Activated CD8-positive, alpha-beta T cell treated with anti-CD3 and anti-CD28 coated beads for 36 hours (primary cell): ENCODE results near the gene POU2AF3. TPM values are rescaled to one million over a fixed set of nuclear protein-coding genes. Genes with fewer than 3 reads are reported as not detected.
A peak's percentile ranks its signal among the peaks of the same experiment; 100 is the strongest.

Experiments
- ATAC-seq: fragments of 200-7000 bp; cut with Tn5 transposase; one replicate; pipeline ENCODE4 v1.10.0; 2021; ENCODE audit warnings: mild to moderate bottlenecking, moderate library complexity
- CTCF ChIA-PET: fragments of 350-600 bp; sonication (Branson Sonifier 250); formaldehyde crosslinking; loops from one replicate; lab custom pipeline; 2021; ENCODE audit warnings: antibody characterized with exemption; lab: Charles Lee
- POLR2A ChIA-PET: fragments of 350-600 bp; sonication (Branson Sonifier 250); formaldehyde crosslinking; loops from one replicate; lab custom pipeline; 2021; ENCODE audit warnings: antibody characterized with exemption; lab: Charles Lee
- DNase-seq: peaks from one replicate; pipeline ENCODE4 v3.0.0-alpha.2; 2020
- H3K27ac Mint-ChIP-seq: one replicate; pipeline ENCODE4 v1.8.0; 2021; ENCODE audit warnings: mild to moderate bottlenecking, mixed read lengths
- H3K27me3 Mint-ChIP-seq: one replicate; pipeline ENCODE4 v1.8.0; 2021; ENCODE audit warnings: mixed read lengths
- H3K36me3 Mint-ChIP-seq: one replicate; pipeline ENCODE4 v1.8.0; 2021; ENCODE audit warnings: low read depth, mixed read lengths
- H3K4me1 Mint-ChIP-seq: one replicate; pipeline ENCODE4 v1.8.0; 2021; ENCODE audit warnings: low read depth, mixed read lengths
- H3K4me3 Mint-ChIP-seq: one replicate; pipeline ENCODE4 v1.8.0; 2021; ENCODE audit warnings: mild to moderate bottlenecking, moderate library complexity, mixed read lengths
- H3K9me3 Mint-ChIP-seq: one replicate; pipeline ENCODE4 v1.8.0; 2021; ENCODE audit warnings: mixed read lengths
- CTCF ChIP-seq: fragments of 200-600 bp; IDR thresholded peaks from one replicate; pipeline ENCODE4 v1.8.0; 2022; ENCODE audit warnings: antibody characterized with exemption, mild to moderate bottlenecking
- intact Hi-C: fragments of 100-400 bp; cut with micrococcal nuclease; formaldehyde crosslinking; loops from one replicate; pipeline ENCODE4 v1.10.0; 2022
- total RNA-seq, 2 experiments: library from RNA; stranded (reverse); gene quantifications; one replicate each; pipeline ENCODE4 v1.2.3, GENCODE V29; 2021

The POU2AF3 gene
- total RNA-seq, 2 experiments from 2014 or later: not detected

DNA sequence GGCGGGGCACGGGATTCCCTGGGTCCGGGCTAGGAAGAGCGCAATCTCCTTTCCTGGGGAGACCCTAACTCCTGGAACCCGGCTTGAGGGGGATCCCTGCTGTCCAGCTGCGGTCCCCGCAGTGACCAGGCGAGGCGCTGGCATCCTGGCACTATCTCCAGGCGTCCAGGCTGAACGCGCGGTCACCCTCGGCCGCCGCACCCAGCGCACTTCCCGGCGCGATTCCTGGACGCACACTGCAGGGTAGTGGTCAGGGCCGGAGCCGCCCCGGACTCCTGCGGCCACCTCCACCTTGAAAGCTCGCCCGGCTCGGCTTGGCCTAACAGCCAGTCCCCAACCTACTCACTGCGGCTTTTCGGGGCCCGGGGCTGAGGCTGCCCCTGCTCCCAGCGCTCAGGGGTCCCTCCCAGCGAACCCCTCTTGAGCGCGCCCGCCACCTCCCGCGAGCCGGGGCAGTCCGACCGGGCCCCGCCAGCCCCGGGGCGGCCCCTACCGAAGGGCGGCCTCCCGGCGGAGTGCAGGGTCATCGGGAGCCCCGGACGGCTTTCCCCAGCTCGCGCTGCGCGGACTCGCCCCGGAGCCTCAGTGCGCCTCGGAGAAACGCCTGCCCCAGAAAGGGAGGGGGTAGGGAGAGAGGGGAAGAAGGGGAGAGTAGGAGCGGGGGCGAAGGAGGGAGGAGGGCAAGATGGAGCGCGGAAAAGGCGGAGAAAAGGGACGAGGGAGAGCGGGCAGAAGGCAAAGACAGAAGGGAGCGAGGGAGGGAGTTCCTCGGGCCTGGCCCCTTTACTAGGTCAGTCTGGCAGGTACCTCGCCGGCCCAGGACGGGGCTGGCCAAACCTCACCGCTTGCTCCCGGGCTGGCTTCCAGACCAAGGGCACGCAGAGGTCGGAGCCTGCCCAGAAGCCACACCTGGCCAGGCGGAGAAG, 1.0 kb downstream of the POU2AF3 start:
- intact Hi-C loops: no loop called here
- peaks cover 34% of the 10 kb centered on the region for H3K27me3 Mint-ChIP-seq
- POLR2A ChIA-PET: no interaction called here
- CTCF ChIA-PET: interaction anchor here (1.4 kb wide), 1 partner anchor 130 kb away, joined by 5 read pairs; no protein-coding TSS in a partner anchor
- H3K4me1 Mint-ChIP-seq: no peaks in the 10 kb centered on the region
- TF ChIP-seq CTCF: peak; percentile 11
- no peak overlapping the region for H3K27ac Mint-ChIP-seq
- DNase-seq (peak; percentile 24), ATAC-seq (peak; percentile 70)
- H3K9me3 Mint-ChIP-seq: no peaks in the 10 kb centered on the region
- no peaks in the 10 kb centered on the region for H3K36me3 Mint-ChIP-seq
- peak overlapping the region; percentile 26 for H3K4me3 Mint-ChIP-seq

DNA sequence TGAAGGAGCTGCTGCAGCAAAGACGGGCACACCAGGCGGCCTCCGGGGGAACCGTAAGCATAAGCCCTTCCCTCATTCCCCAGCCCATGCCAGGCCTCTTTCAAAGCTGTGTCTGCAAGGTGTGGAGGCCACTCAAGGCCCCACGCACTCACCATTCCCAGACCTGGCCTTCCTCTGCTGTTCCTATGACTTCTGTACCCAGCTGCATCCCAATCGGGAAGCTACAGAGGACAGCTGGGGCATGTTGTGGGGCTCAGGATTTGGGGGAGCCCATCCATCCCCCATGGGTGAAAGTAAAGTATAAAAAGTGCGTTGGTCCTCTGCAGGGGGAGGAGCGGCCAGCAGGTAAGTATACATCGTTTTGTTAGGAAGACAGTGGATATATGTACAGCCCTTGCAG, 2.2 kb downstream of the POU2AF3 start:
- DNase-seq (no peak), ATAC-seq (no peak)
- ChIA-PET POLR2A (interaction anchor here (0.7 kb wide), 1 partner anchor 77 kb away, joined by 4 read pairs; no protein-coding TSS in a partner anchor), CTCF (interaction anchor here (0.7 kb wide), 1 partner anchor 123 kb away, joined by 3 read pairs; no protein-coding TSS in a partner anchor)
- intact Hi-C loops: no loop called here
- peaks cover 34% of the 10 kb centered on the region for H3K27me3 Mint-ChIP-seq
- no peaks in the 10 kb centered on the region for H3K9me3 Mint-ChIP-seq
- no peak overlapping the region for H3K4me3 Mint-ChIP-seq
- H3K4me1 Mint-ChIP-seq: no peaks in the 10 kb centered on the region
- H3K36me3 Mint-ChIP-seq: no peaks in the 10 kb centered on the region
- H3K27ac Mint-ChIP-seq: no peak overlapping the region
- no peak for TF ChIP-seq CTCF

- ChIA-PET CTCF (interaction anchor here (0.7 to 1.2 kb wide), 2 partner anchors 18 to 122 kb away, joined by 3 to 4 read pairs; no protein-coding TSS in a partner anchor), POLR2A (no interaction called here)
- ATAC-seq (no peak), DNase-seq (no peak)
- no peak for TF ChIP-seq CTCF
- peaks cover 37% of the 10 kb centered on the region for H3K27me3 Mint-ChIP-seq
- H3K9me3 Mint-ChIP-seq: no peaks in the 10 kb centered on the region
- H3K27ac Mint-ChIP-seq: no peak overlapping the region
- H3K36me3 Mint-ChIP-seq: no peaks in the 10 kb centered on the region
- no peak overlapping the region for H3K4me3 Mint-ChIP-seq
- intact Hi-C loops: no loop called here
- no peaks in the 10 kb centered on the region for H3K4me1 Mint-ChIP-seq
Measured at GRCh38 chr11:111301004-111301841, 2.9 kb downstream of the POU2AF3 start.

DNA sequence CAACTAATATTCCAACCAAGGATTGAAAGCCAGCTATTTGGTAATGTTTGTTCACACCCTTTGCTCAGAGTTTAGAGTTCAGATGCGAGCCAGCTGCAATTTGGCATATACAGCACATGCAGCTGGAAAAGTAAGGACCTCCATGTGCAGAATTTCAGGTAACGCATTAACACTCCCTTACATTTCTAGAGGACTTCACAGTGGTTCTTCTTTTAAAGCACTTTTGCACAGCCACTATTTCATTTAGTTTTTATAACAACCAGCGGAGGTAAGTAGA, 3.4 kb downstream of the POU2AF3 start:
- Mint-ChIP-seq H3K27ac (no peak overlapping the region), H3K27me3 (peaks cover 36% of the 10 kb centered on the region), H3K4me3 (no peak overlapping the region), H3K9me3 (no peaks in the 10 kb centered on the region), H3K4me1 (no peaks in the 10 kb centered on the region), H3K36me3 (no peaks in the 10 kb centered on the region)
- intact Hi-C loops: no loop called here
- ATAC-seq: no peak
- ChIA-PET POLR2A (no interaction called here), CTCF (interaction anchor here (1.2 kb wide), 1 partner anchor 19 kb away, joined by 4 read pairs; no protein-coding TSS in a partner anchor)
- no peak for DNase-seq
- TF ChIP-seq CTCF: no peak
